Muscle layer of colon (tissue), 2 donors: ENCODE results near the gene FOXL2NB.
A peak's percentile ranks its signal among the peaks of the same experiment; 100 is the strongest.

ENCODE experiments used
- H3K27ac ChIP-seq: one replicate; pipeline ENCODE4 v1.7.0; 2013; ENCODE audit warnings: low read depth, mild to moderate bottlenecking, low read length, moderate library complexity
- H3K27me3 ChIP-seq, 2 donors: one replicate each; pipeline ENCODE4 v1.7.0; 2013; ENCODE audit warnings: low read length in 2 of 2, mild to moderate bottlenecking in 2 of 2; ENCODE audit not compliant: insufficient read depth in 2 of 2, control insufficient read depth in 1 of 2
- H3K36me3 ChIP-seq: one replicate; pipeline ENCODE4 v1.7.0; 2013; ENCODE audit warnings: mild to moderate bottlenecking, low read length; ENCODE audit not compliant: insufficient read depth
- H3K4me1 ChIP-seq: one replicate; pipeline ENCODE4 v1.7.0; 2013; ENCODE audit warnings: mild to moderate bottlenecking, low read length; ENCODE audit not compliant: insufficient read depth
- H3K4me3 ChIP-seq, 2 donors: one replicate each; pipeline ENCODE4 v1.7.0; 2013; ENCODE audit warnings: low read length in 2 of 2, low read depth in 1 of 2, mild to moderate bottlenecking in 1 of 2, moderate library complexity in 1 of 2
- H3K9ac ChIP-seq: one replicate; pipeline ENCODE4 v1.7.0; 2013; ENCODE audit warnings: low read length
- H3K9me3 ChIP-seq: one replicate; pipeline ENCODE4 v1.7.0; 2013; ENCODE audit warnings: mild to moderate bottlenecking, low read length
- donor health status: abdominal sarcoma.
- donor health status: Adenocarcinoma of cecum.

FOXL2NB gene

DNA sequence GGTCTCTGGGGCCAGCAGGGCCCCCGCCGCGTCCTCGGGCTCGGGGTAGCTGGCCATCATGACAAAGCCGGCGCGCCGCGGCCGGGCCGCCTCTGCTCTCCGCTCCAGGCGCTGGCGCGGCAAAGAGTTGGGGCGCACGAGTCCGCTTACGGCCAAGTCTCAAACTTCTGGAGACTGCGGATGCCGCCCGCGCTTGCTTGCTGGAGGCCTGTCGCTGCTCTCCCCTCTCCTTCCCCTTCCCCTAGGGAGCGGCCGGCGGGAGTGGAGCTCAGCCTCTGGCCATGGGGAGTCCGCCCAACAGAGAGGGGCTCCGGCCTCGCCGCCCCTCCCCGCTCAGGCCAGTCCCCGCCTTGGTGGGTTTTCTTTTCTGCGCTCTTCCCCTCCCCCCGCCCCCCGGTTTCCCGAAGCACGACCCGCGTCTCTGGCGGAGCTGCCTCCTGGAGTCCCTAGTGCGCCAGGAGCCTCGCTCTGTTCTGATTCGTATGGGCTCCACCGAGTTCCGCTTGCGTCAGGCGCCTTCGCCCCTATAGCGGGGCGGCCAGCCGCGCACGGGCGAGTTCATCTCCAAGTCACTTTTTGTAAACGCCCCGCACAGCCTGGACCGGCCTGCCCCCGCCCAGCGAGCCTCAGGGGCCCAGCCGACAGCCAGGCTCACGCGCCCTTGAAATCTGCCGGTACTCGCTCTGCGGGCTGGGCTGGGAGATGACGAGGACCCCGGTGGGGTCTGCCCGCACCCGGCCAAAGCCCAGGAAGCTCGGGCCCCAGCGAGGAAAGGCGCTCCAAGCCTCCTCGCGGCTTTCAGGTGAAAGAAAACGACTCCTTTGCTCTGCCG lies at the start of gene FOXL2NB, which contains the start of gene FOXL2:
FOXL2NB (plus strand) TSS at position 555 of the 832 bp plus-strand sequence; CDS start at position 703, 148 bp downstream.
FOXL2 (minus strand) TSS at position 475 of the 832 bp plus-strand sequence; CDS start at position 60, 415 bp downstream.
- Histone ChIP-seq H3K27me3 (peaks cover 74 to 91% of the 10 kb centered on the region in 2 donors), H3K4me1 (peaks cover 28% of the 10 kb centered on the region), H3K27ac (no peak within 1 kb of the TSS)

DNA sequence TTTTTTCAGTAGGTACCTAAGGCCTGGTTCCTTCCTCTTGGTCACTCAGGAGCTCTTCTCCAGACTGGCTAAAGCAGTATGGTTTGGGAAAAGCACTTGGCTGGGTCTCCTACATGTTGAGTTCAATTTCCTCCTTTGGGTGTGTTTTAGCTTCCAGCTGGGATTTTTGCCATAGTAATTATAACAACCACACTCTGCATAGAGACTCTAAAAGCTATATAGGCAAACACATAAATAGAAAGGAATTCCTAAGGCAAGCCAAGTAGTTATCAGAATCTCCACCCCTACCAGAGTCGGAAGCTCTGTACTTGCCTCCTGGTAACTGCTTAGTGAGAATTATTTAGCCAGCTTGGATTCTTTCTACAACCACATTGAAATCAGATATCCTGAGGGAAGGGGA lies 48.7 kb upstream of the FOXL2NB start:
- Histone ChIP-seq H3K27ac (no peak overlapping the region), H3K9ac (no peak overlapping the region), H3K9me3 (no peaks in the 10 kb centered on the region), H3K27me3 (no peaks in the 10 kb centered on the region), H3K4me3 (no peak overlapping the region), H3K4me1 (no peaks in the 10 kb centered on the region), H3K36me3 (no peaks in the 10 kb centered on the region)

More for the DNA sequence above, at the start of gene FOXL2NB, which contains the start of gene FOXL2:
- H3K36me3 ChIP-seq = no peaks in the 10 kb centered on the region
- H3K9me3 ChIP-seq = no peaks in the 10 kb centered on the region
- H3K9ac ChIP-seq = no peak within 1 kb of the TSS
- H3K4me3 ChIP-seq = peak within 1 kb of the TSS; percentile 30 to 54

DNA sequence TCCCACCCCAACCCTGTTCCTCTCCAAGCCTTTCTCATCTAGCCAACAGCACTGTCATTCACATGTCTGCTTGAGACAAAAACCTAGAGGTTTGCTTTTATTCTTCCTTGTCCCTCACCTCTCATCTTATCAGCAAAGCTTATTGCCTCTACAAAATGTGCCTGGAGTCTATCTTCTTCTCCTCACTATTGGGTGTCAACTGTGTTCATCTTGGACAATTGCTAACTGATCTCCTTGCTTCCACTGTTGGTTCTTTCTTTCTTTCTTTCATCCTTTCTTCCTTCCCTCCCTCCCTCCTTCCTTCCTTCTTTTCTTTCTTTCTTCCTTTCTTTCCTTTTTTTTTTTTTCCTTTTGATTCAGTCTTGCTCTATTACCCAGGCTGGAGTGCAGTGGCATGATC lies 48.3 kb upstream of the FOXL2NB start:
- Histone ChIP-seq H3K4me3 (no peak overlapping the region), H3K27ac (no peak overlapping the region), H3K27me3 (no peaks in the 10 kb centered on the region)

DNA sequence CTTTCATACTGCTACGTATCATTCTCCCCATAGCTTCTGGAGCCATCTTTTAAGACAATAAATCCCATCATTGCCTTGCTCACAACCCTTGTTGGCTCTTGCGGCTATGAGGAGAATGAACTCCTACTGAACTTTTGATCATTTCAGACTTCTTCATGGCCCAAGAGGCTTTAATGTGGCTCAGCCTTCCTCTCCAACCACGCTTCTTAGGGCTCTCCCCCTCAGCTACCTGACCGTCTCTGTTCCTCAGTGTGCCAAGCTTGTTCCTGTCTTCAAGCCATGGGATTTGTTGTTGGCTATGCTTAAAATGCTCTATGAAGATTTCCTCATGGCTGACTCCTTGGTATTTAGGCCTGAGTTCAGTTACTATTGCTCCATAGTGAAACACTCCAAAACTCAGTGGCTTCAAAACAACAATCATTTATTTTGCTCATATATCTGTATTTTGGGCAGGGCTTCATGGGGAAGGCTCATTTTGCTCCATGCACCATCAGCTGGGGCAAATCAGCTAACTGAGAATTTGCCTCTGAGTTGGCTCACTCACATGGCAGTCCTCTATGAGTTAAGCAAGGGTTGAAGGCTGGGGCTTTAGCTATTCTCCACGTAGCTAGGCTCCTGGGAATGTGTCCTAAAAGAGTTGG lies 47.5 kb upstream of the FOXL2NB start:
- no peak overlapping the region for H3K4me3 ChIP-seq
- H3K4me1 ChIP-seq = no peaks in the 10 kb centered on the region
- H3K27me3 ChIP-seq = no peaks in the 10 kb centered on the region
- H3K36me3 ChIP-seq = no peaks in the 10 kb centered on the region
- no peak overlapping the region for H3K9ac ChIP-seq
- H3K9me3 ChIP-seq = no peaks in the 10 kb centered on the region
- H3K27ac ChIP-seq = no peak overlapping the region

More for the DNA sequence above, 48.3 kb upstream of the FOXL2NB start:
- H3K4me1 ChIP-seq = no peaks in the 10 kb centered on the region
- no peaks in the 10 kb centered on the region for H3K9me3 ChIP-seq
- no peak overlapping the region for H3K9ac ChIP-seq
- no peaks in the 10 kb centered on the region for H3K36me3 ChIP-seq

DNA sequence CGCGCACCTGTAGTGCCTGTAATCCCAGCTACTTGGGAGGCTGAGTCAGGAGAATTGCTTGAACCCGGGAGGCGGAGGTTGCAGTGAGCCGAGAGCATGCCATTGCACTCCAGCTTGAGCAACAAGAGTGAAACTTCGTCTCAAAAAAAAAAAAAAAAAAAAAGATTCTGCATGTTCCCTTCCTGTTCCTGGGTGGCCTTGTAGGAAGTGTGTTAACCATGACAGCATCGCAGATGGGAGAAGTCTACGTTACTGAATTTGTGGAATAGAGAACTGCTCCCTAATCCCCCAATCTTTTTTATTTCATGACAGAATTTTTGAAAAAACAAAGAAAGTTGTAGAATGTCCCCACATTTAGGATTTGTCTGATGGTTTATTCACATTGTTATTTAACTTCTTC lies 45.5 kb upstream of the FOXL2NB start:
- Histone ChIP-seq H3K27ac (no peak overlapping the region), H3K36me3 (no peaks in the 10 kb centered on the region), H3K4me1 (no peaks in the 10 kb centered on the region), H3K27me3 (no peaks in the 10 kb centered on the region), H3K4me3 (no peak overlapping the region), H3K9me3 (no peaks in the 10 kb centered on the region), H3K9ac (no peak overlapping the region)

DNA sequence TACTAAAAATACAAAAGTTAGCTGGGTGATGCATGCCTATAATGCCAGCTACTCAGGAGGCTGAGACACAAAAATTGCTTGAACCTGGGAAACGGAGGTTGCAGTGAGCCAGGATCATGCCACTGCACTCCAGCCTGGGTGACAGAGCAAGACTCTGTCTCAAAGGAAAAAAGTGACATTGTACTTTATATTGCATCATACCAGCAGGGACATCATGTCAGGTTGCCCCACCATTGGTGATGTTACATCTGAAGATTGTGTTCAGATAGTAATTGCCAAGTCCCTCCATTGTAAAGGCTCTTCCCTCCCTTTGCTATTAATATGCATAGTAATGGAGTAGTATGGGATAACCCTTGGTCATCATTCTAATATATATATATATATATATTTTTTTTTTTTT lies 44.8 kb upstream of the FOXL2NB start:
- H3K9ac ChIP-seq = no peak overlapping the region
- H3K27ac ChIP-seq = no peak overlapping the region
- H3K4me1 ChIP-seq = no peaks in the 10 kb centered on the region
- H3K9me3 ChIP-seq = no peaks in the 10 kb centered on the region
- H3K36me3 ChIP-seq = no peaks in the 10 kb centered on the region
- H3K4me3 ChIP-seq = no peak overlapping the region
- no peaks in the 10 kb centered on the region for H3K27me3 ChIP-seq

DNA sequence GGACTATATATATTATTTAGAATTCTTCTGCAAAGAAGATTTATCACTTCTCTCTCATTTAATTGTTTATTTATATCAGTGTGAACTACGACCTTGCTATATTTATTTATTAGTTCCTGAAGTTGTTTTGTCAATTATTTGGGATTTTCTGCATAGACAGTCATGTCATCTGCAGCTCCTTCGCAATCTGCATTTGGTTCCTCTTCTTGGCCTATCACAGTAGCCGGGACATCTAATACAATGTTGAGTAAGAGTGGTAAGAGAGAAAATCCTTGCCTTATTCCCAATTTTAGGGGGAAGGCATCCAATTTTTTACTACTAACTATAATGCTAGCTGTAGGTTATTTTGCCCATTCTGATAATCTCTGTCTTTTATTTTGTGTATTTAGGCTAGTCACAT lies 39.5 kb upstream of the FOXL2NB start:
- no peaks in the 10 kb centered on the region for H3K4me1 ChIP-seq
- no peaks in the 10 kb centered on the region for H3K9me3 ChIP-seq
- H3K27me3 ChIP-seq = no peaks in the 10 kb centered on the region
- H3K4me3 ChIP-seq = no peak overlapping the region
- no peaks in the 10 kb centered on the region for H3K36me3 ChIP-seq
- no peak overlapping the region for H3K27ac ChIP-seq
- no peak overlapping the region for H3K9ac ChIP-seq

DNA sequence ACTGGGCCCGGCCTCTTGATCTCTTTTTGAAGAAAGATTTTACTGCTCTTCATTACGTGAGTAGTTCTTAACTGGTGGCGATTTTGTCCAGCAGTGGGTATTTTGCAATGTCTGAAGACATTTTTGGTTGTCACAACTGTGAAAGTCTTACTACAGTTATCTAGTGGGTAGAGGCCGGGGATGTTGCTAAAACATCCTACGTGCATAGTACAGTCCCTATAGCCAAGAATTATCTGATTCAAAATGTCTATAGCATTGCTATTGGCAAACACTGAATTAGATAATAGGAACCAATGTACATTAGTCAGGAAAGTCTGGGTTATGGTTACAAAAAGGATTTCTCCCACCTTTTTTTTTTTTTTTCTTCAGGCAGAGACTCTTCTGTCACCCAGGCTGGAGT lies 38.2 kb upstream of the FOXL2NB start:
- Histone ChIP-seq H3K36me3 (no peaks in the 10 kb centered on the region), H3K27ac (no peak overlapping the region), H3K27me3 (no peaks in the 10 kb centered on the region), H3K4me1 (no peaks in the 10 kb centered on the region), H3K9ac (no peak overlapping the region), H3K4me3 (no peak overlapping the region), H3K9me3 (no peaks in the 10 kb centered on the region)

DNA sequence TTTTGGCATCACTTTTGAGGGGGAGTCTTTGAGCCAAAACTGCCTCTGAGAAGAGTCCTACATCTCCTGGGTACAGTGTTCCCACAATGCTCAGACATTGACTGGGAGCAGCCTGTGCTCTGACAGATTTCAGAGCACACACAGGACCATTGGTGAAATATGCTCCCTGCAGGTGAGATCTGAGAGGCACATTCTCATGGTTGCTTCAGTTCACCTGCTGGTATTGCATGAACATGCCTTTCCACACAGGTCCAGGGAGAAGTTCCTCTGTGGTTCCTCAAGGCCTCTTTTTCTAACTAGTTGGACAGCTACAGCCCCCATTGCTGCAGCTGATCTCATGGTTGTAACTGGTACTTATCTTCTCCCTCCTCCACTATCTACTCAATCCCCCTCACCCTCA lies 37.1 kb upstream of the FOXL2NB start:
- H3K9me3 ChIP-seq = no peaks in the 10 kb centered on the region
- H3K9ac ChIP-seq = no peak overlapping the region
- H3K4me1 ChIP-seq = peaks cover 3% of the 10 kb centered on the region
- no peaks in the 10 kb centered on the region for H3K36me3 ChIP-seq
- no peak overlapping the region for H3K4me3 ChIP-seq
- H3K27me3 ChIP-seq = no peaks in the 10 kb centered on the region
- no peak overlapping the region for H3K27ac ChIP-seq

DNA sequence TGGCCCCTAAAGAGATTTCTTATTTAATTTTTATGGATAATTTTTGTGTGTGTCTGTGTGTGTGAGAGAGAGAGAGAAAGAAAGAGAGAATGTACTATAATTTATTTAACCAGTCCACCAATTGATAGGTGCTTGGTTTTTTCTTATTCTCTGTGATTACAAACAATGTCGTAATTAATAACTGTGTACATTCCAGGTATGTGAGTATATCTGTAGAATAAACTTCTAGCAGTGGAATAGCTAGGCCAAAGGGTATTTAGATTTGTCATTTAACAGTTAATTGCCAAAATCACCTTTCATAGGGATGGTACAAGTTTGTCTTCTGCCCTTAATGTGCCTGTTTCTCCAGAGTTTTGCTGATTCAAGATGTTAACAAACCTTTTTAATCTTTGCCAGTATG lies 35.4 kb upstream of the FOXL2NB start:
- Histone ChIP-seq H3K9ac (no peak overlapping the region), H3K4me3 (no peak overlapping the region), H3K27me3 (no peaks in the 10 kb centered on the region), H3K4me1 (peaks cover 5% of the 10 kb centered on the region), H3K36me3 (no peaks in the 10 kb centered on the region), H3K9me3 (no peaks in the 10 kb centered on the region), H3K27ac (no peak overlapping the region)

DNA sequence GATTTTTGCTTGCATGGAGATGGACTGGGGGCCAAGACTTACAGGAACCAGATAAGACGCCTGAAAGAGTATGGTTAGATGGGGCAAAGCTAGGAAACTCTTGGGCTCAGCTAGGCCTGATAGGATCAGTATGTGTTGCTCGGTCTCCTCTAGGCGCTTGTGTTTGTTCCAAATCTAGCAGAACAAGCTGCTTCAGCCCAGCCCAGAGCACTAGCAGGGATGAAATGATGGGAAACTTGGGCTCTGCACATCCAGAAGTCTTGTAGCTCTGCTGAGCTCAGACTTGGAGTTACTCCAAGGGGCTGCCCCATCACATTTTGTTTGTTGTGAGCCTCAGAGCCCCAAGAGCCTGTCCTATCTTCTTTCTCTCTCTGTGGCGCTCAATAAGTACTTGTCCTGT lies 34.8 kb upstream of the FOXL2NB start:
- Histone ChIP-seq H3K4me1 (peaks cover 5% of the 10 kb centered on the region), H3K9me3 (no peaks in the 10 kb centered on the region), H3K4me3 (no peak overlapping the region), H3K27ac (no peak overlapping the region), H3K27me3 (no peaks in the 10 kb centered on the region), H3K9ac (no peak overlapping the region), H3K36me3 (no peaks in the 10 kb centered on the region)
